HepG2 (cell line): ENCODE results near the gene EPB41L4A. TPM values are rescaled to one million over a fixed set of nuclear protein-coding genes. Genes with fewer than 3 reads are reported as not detected.
"Not testable (repeated sequence)": the region's sequence is repeated elsewhere in the genome, so short reads cannot be mapped to it uniquely, and the experiment has no call there.

Experiments
- ATAC-seq: fragments of 200-7000 bp; cut with Tn5 transposase; 3 replicates; pipeline ENCODE4 v1.9.1; 2020; ENCODE audit warnings: mild to moderate bottlenecking, moderate library complexity
- BruUV-seq: library from RNA; stranded (reverse); fragments of 400-500 nt; replicated peaks from 2 replicates; lab custom pipeline; 2021; lab: Mats Ljungman, UMichigan
- CTCF ChIA-PET: fragments of 300-600 bp; formaldehyde crosslinking; extraction: SDS; loops from one replicate; lab custom pipeline; 2021; ENCODE audit warnings: low total read pairs, inconsistent platforms, low intra/inter-chr PET ratio; lab: Yijun Ruan, JAX
- POLR2A ChIA-PET: fragments of 350-600 bp; sonication (Branson Sonifier 250); formaldehyde crosslinking; loops from one replicate; lab custom pipeline; 2020; ENCODE audit warnings: antibody characterized with exemption, inconsistent platforms; lab: Yijun Ruan, JAX
- DNase-seq: peaks from one replicate; pipeline ENCODE4 v3.0.0-alpha.2; 2015; ENCODE audit warnings: low spot score
- FAIRE-seq: peaks from 3 replicates; lab custom pipeline; 2011; peaks lifted over from hg19 to GRCh38; lab: Jason Lieb, UNC
- H2AFZ ChIP-seq: one replicate; pipeline ENCODE4 v1.6.1; 2011; ENCODE audit warnings: low read length, inconsistent platforms
- H3K27ac ChIP-seq: fragments of 300-600 bp; 3 replicates; pipeline ENCODE4 v1.8.0; 2011; ENCODE audit warnings: mixed run types, mild to moderate bottlenecking, mixed read lengths, low read length, inconsistent platforms; ENCODE audit not compliant: insufficient read depth; ENCODE audit errors: extremely low read length
- H3K27me3 ChIP-seq, 2 experiments: fragments of 200-600 bp in 1 of 2; 2 replicates in 1 of 2; 3 replicates in 1 of 2; pipeline versions ENCODE4 v1.6.0 to v1.8.0; 2011; ENCODE audit warnings: low read length in 2 of 2, mild to moderate bottlenecking in 2 of 2, moderate library complexity in 2 of 2, inconsistent platforms in 1 of 2; ENCODE audit not compliant: insufficient read depth in 2 of 2, control insufficient read depth in 1 of 2
- H3K36me3 ChIP-seq, 2 experiments: fragments of 200-600 bp in 1 of 2; replicated peaks in 1 of 2; 2 replicates in 1 of 2; 3 replicates in 1 of 2; pipeline versions ENCODE4 v1.5.1 to v1.8.0; 2011; ENCODE audit warnings: low read length in 2 of 2, inconsistent platforms in 1 of 2; ENCODE audit not compliant: insufficient read depth in 2 of 2, control insufficient read depth in 1 of 2
- H3K4me1 ChIP-seq: 2 replicates; pipeline ENCODE4 v1.5.1; 2012; ENCODE audit warnings: low read length, inconsistent platforms; ENCODE audit not compliant: insufficient read depth
- H3K4me2 ChIP-seq: 2 replicates; pipeline ENCODE4 v1.6.0; 2011; ENCODE audit warnings: low read depth, low read length, inconsistent platforms
- H3K4me3 ChIP-seq, 3 experiments: fragments of 200-600 bp in 1 of 3; sonication (generic), shearing (Covaris generic) in 1 of 3; replicated peaks in 1 of 3; 2 replicates each; pipeline ENCODE4 v1.5.1; 2011 to 2016; ENCODE audit warnings: low read length in 3 of 3, inconsistent platforms in 2 of 3, low read depth in 2 of 3, mild to moderate bottlenecking in 2 of 3, control low read depth in 1 of 3, mixed read lengths in 1 of 3; ENCODE audit not compliant: insufficient read depth in 1 of 3
- H3K79me2 ChIP-seq: one replicate; pipeline ENCODE4 v1.6.1; 2011; ENCODE audit warnings: low read length, inconsistent platforms; ENCODE audit not compliant: insufficient read depth
- H3K9ac ChIP-seq: 2 replicates; pipeline ENCODE4 v1.6.0; 2011; ENCODE audit warnings: mild to moderate bottlenecking, low read depth, low read length, inconsistent platforms; ENCODE audit not compliant: insufficient read depth
- H3K9me3 ChIP-seq: 2 replicates; pipeline ENCODE4 v1.5.1; 2012; ENCODE audit warnings: mild to moderate bottlenecking, low read length
- H4K20me1 ChIP-seq: 2 replicates; pipeline ENCODE4 v1.6.0; 2011; ENCODE audit warnings: inconsistent platforms, mild to moderate bottlenecking, low read length, moderate library complexity; ENCODE audit not compliant: insufficient read depth
- ARNTL ChIP-seq: sonication (generic); formaldehyde crosslinking; IDR thresholded peaks from 2 replicates; pipeline ENCODE4 v1.4.0; 2020; ENCODE audit warnings: mild to moderate bottlenecking, missing genetic modification reagents
- CBX1 ChIP-seq: IDR thresholded peaks from one replicate; pipeline ENCODE4 v1.6.1; 2016; ENCODE audit warnings: antibody characterized with exemption, low read depth
- ELF3 ChIP-seq: IDR thresholded peaks from 2 replicates; pipeline ENCODE4 v1.6.1; 2016; ENCODE audit warnings: missing genetic modification reagents, missing compliant biosample characterization
- FOXA1 ChIP-seq, 2 experiments: fragments of 450-650 bp in 1 of 2; sonication (generic) in 1 of 2; formaldehyde crosslinking in 1 of 2; IDR thresholded peaks; 2 replicates each; pipeline versions ENCODE4 v1.4.0 to v1.6.1; 2016 to 2020; ENCODE audit warnings: missing genetic modification reagents in 1 of 2
- ISL2 ChIP-seq: sonication (generic); formaldehyde crosslinking; IDR thresholded peaks from 2 replicates; pipeline ENCODE4 v1.5.0; 2020; ENCODE audit warnings: missing genetic modification reagents
- MIER3 ChIP-seq: IDR thresholded peaks from 2 replicates; pipeline ENCODE4 v1.6.1; 2016; ENCODE audit warnings: missing compliant biosample characterization, borderline replicate concordance
- SAP130 ChIP-seq: IDR thresholded peaks from 2 replicates; pipeline ENCODE4 v1.6.1; 2016; ENCODE audit warnings: low read depth
- SP4 ChIP-seq: sonication (generic); formaldehyde crosslinking; IDR thresholded peaks from 2 replicates; pipeline ENCODE4 v1.8.1; 2023; ENCODE audit warnings: mild to moderate bottlenecking, missing genetic modification reagents
- TBX3 ChIP-seq: fragments of 450-650 bp; IDR thresholded peaks from 2 replicates; pipeline ENCODE4 v1.6.1; 2017; ENCODE audit warnings: antibody characterized with exemption, mild to moderate bottlenecking, inconsistent platforms, borderline replicate concordance
- YY1 ChIP-seq: IDR thresholded peaks from 2 replicates; pipeline ENCODE4 v1.6.1; 2011; ENCODE audit warnings: low read length, low read depth, moderate library complexity, mild to moderate bottlenecking; ENCODE audit not compliant: insufficient read depth, insufficient replicate concordance
- ZBTB21 ChIP-seq: sonication (generic); formaldehyde crosslinking; IDR thresholded peaks from 2 replicates; pipeline ENCODE4 v1.4.0; 2020; ENCODE audit warnings: missing genetic modification reagents
- ZC3H13 ChIP-seq: sonication (generic); formaldehyde crosslinking; IDR thresholded peaks from 2 replicates; pipeline ENCODE4 v1.8.1; 2023; ENCODE audit warnings: mild to moderate bottlenecking, missing genetic modification reagents, moderate library complexity
- ZNF274 ChIP-seq: sonication (generic); formaldehyde crosslinking; IDR thresholded peaks from 2 replicates; pipeline ENCODE4 v1.5.1; 2020; ENCODE audit warnings: mild to moderate bottlenecking, missing genetic modification reagents
- ZNF367 ChIP-seq: sonication (generic); formaldehyde crosslinking; IDR thresholded peaks from 2 replicates; pipeline ENCODE4 v1.4.0; 2020; ENCODE audit warnings: missing genetic modification reagents, borderline replicate concordance
- ZNF562 ChIP-seq: sonication (generic); formaldehyde crosslinking; IDR thresholded peaks from 2 replicates; pipeline ENCODE4 v1.8.0; 2022; ENCODE audit warnings: missing genetic modification reagents, borderline replicate concordance
- ZNF777 ChIP-seq: sonication (generic); formaldehyde crosslinking; IDR thresholded peaks from 2 replicates; pipeline ENCODE4 v1.4.0; 2020; ENCODE audit warnings: missing genetic modification reagents
- ZNF839 ChIP-seq: sonication (generic); formaldehyde crosslinking; IDR thresholded peaks from 2 replicates; pipeline ENCODE4 v1.4.0; 2020; ENCODE audit warnings: missing genetic modification reagents, mild to moderate bottlenecking, borderline replicate concordance
- WGBS: methylation state at CpG from one replicate; pipeline ENCODE4 v1.1.6; 2017; ENCODE audit warnings: low lambda C conversion rate; 5-methylcytosine and 5-hydroxymethylcytosine counted together
- in situ Hi-C: cut with HindIII; loops from 2 replicates; pipeline ENCODE4 v1.10.0; 2017; ENCODE audit warnings: low pct_unique_long_range_greater_than_20kb; ENCODE audit not compliant: extremely low pct_ligation_motif_present
- intact Hi-C: fragments of 100-400 bp; cut with micrococcal nuclease; formaldehyde crosslinking; loops from one replicate; pipeline ENCODE4 v1.10.0; 2022; ENCODE audit not compliant: unreplicated experiment
- polyA plus RNA-seq, 8 experiments: library from polyadenylated mRNA; depleted of rRNA in 3 of 8; stranded (reverse) in 7 of 8; unstranded in 1 of 8; fragments of >200 nt; fragmentation: Illumina TruSeq in 4 of 8; extraction: Trizol in 4 of 8; gene quantifications; 2 replicates each; pipeline versions ENCODE4 v1.2.1 to v1.2.3, GENCODE V29; 2011 to 2016; ENCODE audit warnings: low read depth in 4 of 8, missing spikeins in 1 of 8, mixed read lengths in 1 of 8; ENCODE audit not compliant: insufficient read depth in 1 of 8
- total RNA-seq, 5 experiments: library from RNA; depleted of rRNA; stranded (reverse); fragments of >200 nt; fragmentation: Illumina TruSeq; extraction: Trizol; gene quantifications; 2 replicates each; pipeline ENCODE4 v1.2.3, GENCODE V29; 2016; ENCODE audit warnings: low read depth in 1 of 5
- TF ChIP-seq, protein P1 (sequence below): sonication (generic); formaldehyde crosslinking; IDR thresholded peaks from 2 replicates; pipeline ENCODE4 v1.5.1; 2020; ENCODE audit warnings: mild to moderate bottlenecking, missing genetic modification reagents, borderline replicate concordance

Gene EPB41L4A
- total and polyA plus RNA-seq, 2 of the 13 experiments (the other 11 are each of a cell fraction or from before 2014, with no cell fraction given): 0.07 TPM; not detected in 1

DNA sequence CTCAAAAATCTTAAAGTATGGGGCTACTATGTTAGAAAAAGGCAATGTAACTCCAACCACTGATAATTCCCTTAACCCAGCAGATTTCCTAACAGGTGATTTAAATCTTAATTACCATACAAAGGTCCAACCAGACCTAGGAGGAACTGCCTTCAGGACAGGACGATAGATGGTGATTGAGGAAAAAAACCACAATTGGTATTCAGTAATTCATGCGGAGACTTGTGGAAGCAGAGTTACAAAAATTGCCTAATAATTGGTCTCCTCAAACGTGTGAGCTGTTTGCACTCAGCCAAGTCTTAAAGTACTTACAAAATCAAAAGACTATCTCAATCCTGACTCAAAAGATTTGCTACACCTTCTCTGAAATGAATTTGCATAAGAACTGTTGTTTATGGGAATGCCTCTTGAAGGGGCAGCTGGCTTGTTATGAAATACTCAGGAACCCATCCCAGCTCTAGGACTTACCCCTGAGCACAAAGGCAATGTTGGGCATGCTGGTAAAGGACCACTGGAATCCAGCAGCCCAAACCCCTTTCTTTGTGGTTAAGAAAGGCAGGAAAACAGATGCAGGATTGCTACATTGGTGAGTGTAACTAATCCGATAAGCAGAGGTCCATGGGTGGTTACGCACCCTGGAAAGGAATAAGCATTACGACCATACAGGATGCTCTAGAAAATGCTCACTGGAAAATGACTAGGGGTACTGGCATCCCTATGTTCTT lies 26.7 kb upstream of the EPB41L4A start:
- no peak for TF ChIP-seq ZNF562 (CRISPR knock-in tag)
- no peak for TF ChIP-seq ZC3H13 (CRISPR knock-in tag)
- no peak for TF ChIP-seq YY1
- TF ChIP-seq FOXA1 (IDR thresholded peaks at IDR 0.05): no peak
- TF ChIP-seq FOXA1 (CRISPR knock-in tag; IDR thresholded peaks at IDR 0.05): no peak
- TF ChIP-seq SAP130 (CRISPR knock-in tag): no peak
- no peak for TF ChIP-seq CBX1
- TF ChIP-seq ZNF839 (CRISPR knock-in tag): no peak
- no peak for TF ChIP-seq ELF3 (CRISPR knock-in tag)
- TF ChIP-seq ZBTB21 (CRISPR knock-in tag): no peak
- no peak for TF ChIP-seq TBX3
- no peak for TF ChIP-seq MIER3
- TF ChIP-seq ZNF367: no peak
- no peak for TF ChIP-seq ISL2 (CRISPR knock-in tag)
- no peak for TF ChIP-seq SP4 (CRISPR knock-in tag)
- no peak for TF ChIP-seq ARNTL (CRISPR knock-in tag)
- no peak for TF ChIP-seq ZNF274
- no peak for TF ChIP-seq ZNF777 (CRISPR knock-in tag)
- TF ChIP-seq, protein P1, sequence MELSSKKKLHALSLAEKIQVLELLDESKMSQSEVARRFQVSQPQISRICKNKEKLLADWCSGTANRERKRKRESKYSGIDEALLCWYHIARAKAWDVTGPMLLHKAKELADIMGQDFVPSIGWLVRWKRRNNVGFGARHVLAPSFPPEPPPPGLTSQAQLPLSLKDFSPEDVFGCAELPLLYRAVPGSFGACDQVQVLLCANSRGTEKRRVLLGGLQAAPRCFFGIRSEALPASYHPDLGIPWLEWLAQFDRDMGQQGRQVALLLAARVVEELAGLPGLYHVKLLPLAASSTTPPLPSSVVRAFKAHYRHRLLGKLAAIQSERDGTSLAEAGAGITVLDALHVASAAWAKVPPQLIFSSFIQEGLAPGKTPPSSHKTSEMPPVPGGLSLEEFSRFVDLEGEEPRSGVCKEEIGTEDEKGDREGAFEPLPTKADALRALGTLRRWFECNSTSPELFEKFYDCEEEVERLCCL (CRISPR knock-in tag): no peak
- H3K27me3 ChIP-seq: no peaks in the 10 kb centered on the region
- H3K27ac ChIP-seq: no peak overlapping the region
- FAIRE-seq: no peak
- ChIA-PET POLR2A (no interaction called here), CTCF (no interaction called here)
- no peak overlapping the region for H3K9ac ChIP-seq
- no peaks in the 10 kb centered on the region for H3K79me2 ChIP-seq
- intact Hi-C loops (no loop called here), in situ Hi-C loops (no loop called here)
- no peak overlapping the region for H3K4me2 ChIP-seq
- no peak overlapping the region for H2AFZ ChIP-seq
- H4K20me1 ChIP-seq: no peaks in the 10 kb centered on the region
- no peaks in the 10 kb centered on the region for H3K9me3 ChIP-seq
- ATAC-seq: no peak
- H3K36me3 ChIP-seq: no peaks in the 10 kb centered on the region
- H3K4me3 ChIP-seq: no peak overlapping the region
- DNase-seq: no peak
- no peaks in the 10 kb centered on the region for H3K4me1 ChIP-seq
- BruUV-seq: no TSS peak
- 46% methylated on average over 6 of the region's 6 CpGs for WGBS

DNA sequence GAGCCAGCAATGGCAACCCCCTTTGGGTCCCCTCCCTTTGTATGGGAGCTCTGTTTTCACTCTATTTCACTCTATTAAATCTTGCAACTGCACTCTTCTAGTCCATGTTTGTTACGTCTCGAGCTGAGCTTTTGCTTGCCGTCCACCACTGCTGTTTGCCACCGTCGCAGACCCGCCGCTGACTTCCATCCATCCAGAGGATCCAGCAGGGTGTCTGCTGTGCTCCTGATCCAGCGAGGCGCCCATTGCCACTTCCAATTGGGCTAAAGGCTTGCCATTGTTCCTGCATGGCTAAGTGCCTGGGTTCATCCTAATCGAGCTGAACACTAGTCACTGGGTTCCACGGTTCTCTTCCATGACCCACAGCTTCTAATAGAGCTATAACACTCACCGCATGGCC lies 24.9 kb upstream of the EPB41L4A start:
- H2AFZ ChIP-seq, H3K9ac ChIP-seq, FAIRE-seq, CTCF ChIA-PET, H3K27me3 ChIP-seq, H3K36me3 ChIP-seq, in situ Hi-C loops, H3K27ac ChIP-seq, ATAC-seq, H3K4me1 ChIP-seq, H3K9me3 ChIP-seq, BruUV-seq, H3K4me3 ChIP-seq, POLR2A ChIA-PET, DNase-seq, H3K4me2 ChIP-seq, H4K20me1 ChIP-seq, H3K79me2 ChIP-seq, intact Hi-C loops: not testable (repeated sequence)
- WGBS: 41% methylated on average over 9 of the region's 12 CpGs
